ENCODE data around the gene ACTN4.

Gene ACTN4

DNA sequence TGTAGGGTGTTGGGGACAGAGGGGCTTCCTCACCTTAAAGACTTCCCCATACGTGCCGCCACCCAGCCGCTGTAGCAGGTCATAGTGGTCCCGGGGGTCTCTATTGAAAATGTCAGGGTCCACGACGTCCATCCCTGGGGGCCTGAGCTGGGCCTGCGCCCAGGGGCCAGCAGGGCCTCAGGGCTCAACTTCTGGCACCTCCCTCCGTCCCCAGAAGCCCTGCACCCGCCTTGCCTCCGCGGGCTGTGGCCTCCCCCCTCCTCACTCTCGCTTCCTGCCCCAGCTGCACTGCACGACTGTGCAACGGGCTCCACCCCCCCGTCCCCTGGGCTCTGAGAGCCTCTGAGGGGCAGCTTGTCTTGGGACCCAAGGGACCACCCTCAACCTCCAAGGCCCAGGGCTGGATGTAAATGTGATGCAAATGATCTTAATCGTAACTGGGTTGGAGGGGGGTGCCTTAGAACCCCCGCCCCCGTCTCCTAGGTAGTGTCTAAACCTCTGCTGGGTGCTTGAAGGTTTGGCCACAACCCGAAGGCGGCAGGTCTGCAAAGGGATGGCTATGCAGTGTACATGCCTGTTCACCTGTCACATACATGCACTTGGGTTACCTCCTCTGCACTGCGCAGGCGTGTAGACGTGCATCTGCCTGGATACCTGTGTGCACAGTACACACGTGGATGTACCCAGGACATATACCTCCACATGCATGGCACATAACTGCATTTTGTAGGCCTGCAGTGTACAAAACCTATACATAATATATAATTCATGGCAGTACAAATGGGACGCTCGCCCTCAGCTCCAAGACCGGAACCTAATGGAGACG, 29.5 kb upstream of the ACTN4 start, which contains the start of gene MAP4K1:
TSS of gene MAP4K1 (minus strand) at position 190 of the 826 bp plus-strand sequence. CDS start at position 132, 58 bp downstream.
- H3K27me3 ChIP-seq (ENCODE audit: low read depth, low read length), result no peaks in the 10 kb centered on the region
- no peak for TF ChIP-seq EZH2phosphoT487 (IDR thresholded peaks at IDR 0.05; ENCODE audit: low read depth)
- TF ChIP-seq, protein P1, sequence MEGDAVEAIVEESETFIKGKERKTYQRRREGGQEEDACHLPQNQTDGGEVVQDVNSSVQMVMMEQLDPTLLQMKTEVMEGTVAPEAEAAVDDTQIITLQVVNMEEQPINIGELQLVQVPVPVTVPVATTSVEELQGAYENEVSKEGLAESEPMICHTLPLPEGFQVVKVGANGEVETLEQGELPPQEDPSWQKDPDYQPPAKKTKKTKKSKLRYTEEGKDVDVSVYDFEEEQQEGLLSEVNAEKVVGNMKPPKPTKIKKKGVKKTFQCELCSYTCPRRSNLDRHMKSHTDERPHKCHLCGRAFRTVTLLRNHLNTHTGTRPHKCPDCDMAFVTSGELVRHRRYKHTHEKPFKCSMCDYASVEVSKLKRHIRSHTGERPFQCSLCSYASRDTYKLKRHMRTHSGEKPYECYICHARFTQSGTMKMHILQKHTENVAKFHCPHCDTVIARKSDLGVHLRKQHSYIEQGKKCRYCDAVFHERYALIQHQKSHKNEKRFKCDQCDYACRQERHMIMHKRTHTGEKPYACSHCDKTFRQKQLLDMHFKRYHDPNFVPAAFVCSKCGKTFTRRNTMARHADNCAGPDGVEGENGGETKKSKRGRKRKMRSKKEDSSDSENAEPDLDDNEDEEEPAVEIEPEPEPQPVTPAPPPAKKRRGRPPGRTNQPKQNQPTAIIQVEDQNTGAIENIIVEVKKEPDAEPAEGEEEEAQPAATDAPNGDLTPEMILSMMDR (IDR thresholded peaks at IDR 0.05; ENCODE audit: low read depth, low read length), result no peak
- H3K27ac ChIP-seq (ENCODE audit: low read length), result peak within 1 kb of the TSS; percentile 93
- H3K4me3 ChIP-seq (ENCODE audit: low read length), result peak within 1 kb of the TSS; percentile 85
- peak within 1 kb of the TSS; percentile 11; the same call in 1 of the 2 replicates for H2AFZ ChIP-seq (ENCODE audit: low read depth, low read length)
- peak within 1 kb of the TSS; percentile 99 for H3K4me2 ChIP-seq (ENCODE audit: low read length)
- H3K79me2 ChIP-seq (ENCODE audit: low read length), result peaks cover 58% of the 10 kb centered on the region
- peaks cover 23% of the 10 kb centered on the region for H3K4me1 ChIP-seq (ENCODE audit: low read length)
- H3K36me3 ChIP-seq (replicated peaks; ENCODE audit: low read depth, low read length), result peaks cover 36% of the 10 kb centered on the region
- no peaks in the 10 kb centered on the region for H3K9me3 ChIP-seq (ENCODE audit: insufficient read depth, low read length)
- H3K9ac ChIP-seq (ENCODE audit: low read length), result peak within 1 kb of the TSS; percentile 97
- peaks cover 4% of the 10 kb centered on the region; the same call in 1 of the 2 replicates for H4K20me1 ChIP-seq (ENCODE audit: insufficient read depth, low read length)

DNA sequence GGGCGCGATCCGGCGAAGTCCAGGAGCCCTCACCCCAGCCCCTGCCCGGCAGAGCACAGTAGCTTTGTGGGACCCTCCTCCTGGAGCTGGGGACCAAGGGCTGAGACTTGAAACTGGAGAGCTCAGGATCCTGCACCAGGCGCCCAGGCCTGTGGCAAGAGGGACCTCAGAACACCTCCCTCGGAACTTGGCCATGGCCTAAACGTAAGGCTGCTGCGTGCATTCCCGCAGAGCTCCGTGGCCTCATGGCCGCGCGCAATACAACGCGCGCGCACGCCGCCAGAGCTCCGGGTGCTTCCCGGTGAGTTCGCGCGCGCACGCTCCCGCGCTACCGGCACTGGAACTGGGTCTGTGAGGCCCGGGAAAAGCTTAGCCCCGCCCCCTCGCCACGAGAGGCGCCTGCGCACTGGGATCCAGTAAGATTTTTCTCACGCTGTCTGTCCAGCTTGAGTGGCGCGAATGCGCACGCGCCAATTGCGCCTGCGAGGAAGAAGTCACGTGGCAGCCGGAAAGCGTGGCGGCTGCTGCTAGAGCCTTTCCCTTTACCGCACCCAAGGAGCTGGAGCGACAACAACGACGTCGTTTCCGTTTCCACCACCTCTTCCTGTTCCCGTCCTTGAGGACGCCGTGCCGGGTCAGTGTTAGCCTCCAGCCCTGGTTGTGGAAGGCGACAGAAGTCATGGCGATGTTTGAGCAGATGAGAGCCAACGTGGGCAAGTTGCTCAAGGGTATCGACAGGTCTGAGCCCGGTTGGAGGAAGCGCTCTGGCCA, 28.7 kb upstream of the ACTN4 start, which contains the start of gene EIF3K:
TSS of gene EIF3K (plus strand) at position 599 of the 771 bp plus-strand sequence. CDS start at position 680, 81 bp downstream.
- Histone ChIP-seq H3K79me2 (ENCODE audit: low read length) (peaks cover 54% of the 10 kb centered on the region), H3K27me3 (ENCODE audit: low read depth, low read length) (no peaks in the 10 kb centered on the region), H3K9ac (ENCODE audit: low read length) (peak within 1 kb of the TSS; percentile 97), H3K4me1 (ENCODE audit: low read length) (peaks cover 23% of the 10 kb centered on the region), H3K27ac (ENCODE audit: low read length) (peak within 1 kb of the TSS; percentile 93), H3K9me3 (ENCODE audit: insufficient read depth, low read length) (no peaks in the 10 kb centered on the region), H4K20me1 (ENCODE audit: insufficient read depth, low read length) (peaks cover 4% of the 10 kb centered on the region; the same call in 1 of the 2 replicates), H2AFZ (ENCODE audit: low read depth, low read length) (peak within 1 kb of the TSS; percentile 35; the same call in 1 of the 2 replicates), H3K4me3 (ENCODE audit: low read length) (peak within 1 kb of the TSS; percentile 85), H3K4me2 (ENCODE audit: low read length) (peak within 1 kb of the TSS; percentile 99), H3K36me3 (replicated peaks; ENCODE audit: low read depth, low read length) (peaks cover 33% of the 10 kb centered on the region)
- TF ChIP-seq, protein P1 (IDR thresholded peaks at IDR 0.05; ENCODE audit: low read depth, low read length), result no peak
- no peak for TF ChIP-seq EZH2phosphoT487 (IDR thresholded peaks at IDR 0.05; ENCODE audit: low read depth)

DNA sequence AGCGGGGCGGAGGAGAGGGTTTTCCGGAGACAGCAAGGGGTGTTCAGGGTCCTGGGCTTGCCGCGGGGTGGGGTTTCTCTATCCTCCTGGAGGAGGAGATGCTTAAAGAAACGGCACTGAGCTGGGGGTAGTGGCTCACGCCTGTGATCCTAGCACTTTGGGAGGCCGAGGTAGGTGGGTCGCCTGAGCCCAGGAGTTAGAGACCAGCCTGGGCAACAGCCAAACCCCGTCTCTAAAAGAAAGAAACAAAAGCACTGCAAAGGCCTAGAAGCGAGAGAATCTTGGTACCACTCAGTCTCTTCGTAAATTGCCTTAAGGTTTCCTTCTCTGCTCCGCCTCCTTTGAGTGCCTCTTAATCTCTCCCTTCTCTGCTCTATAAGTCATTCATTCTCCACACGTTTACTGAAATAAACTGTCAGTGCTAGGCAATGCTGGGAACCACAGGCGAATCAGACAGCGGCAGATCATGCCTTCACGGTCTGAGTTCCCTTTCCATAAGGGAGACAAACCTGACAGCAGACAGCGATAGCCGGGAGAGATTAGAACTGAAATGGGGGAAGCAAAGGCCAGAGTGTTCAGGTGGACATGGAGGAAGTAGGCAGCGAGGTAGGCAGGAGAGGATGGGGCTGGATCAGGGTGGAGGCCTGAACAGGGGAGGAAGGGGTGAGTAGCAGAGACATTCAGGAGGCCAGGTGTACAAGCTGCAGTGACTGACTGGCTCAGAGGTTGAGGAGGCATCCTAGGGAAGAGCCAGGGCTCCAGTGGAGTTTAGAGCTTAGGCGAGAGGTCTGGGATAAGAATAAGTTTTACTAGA, 27.9 kb upstream of the ACTN4 start:
- TF ChIP-seq EZH2phosphoT487 (IDR thresholded peaks at IDR 0.05; ENCODE audit: low read depth), result no peak
- TF ChIP-seq, protein P1 (IDR thresholded peaks at IDR 0.05; ENCODE audit: low read depth, low read length), result no peak
- Histone ChIP-seq H3K27me3 (ENCODE audit: low read depth, low read length) (no peaks in the 10 kb centered on the region), H3K79me2 (ENCODE audit: low read length) (peaks cover 51% of the 10 kb centered on the region), H3K9me3 (ENCODE audit: insufficient read depth, low read length) (no peaks in the 10 kb centered on the region), H2AFZ (ENCODE audit: low read depth, low read length) (peak overlapping the region; percentile 35; the same call in 1 of the 2 replicates), H3K9ac (ENCODE audit: low read length) (peak overlapping the region; percentile 79), H3K4me2 (ENCODE audit: low read length) (peak overlapping the region; percentile 97), H3K4me3 (ENCODE audit: low read length) (peak overlapping the region; percentile 85), H4K20me1 (ENCODE audit: insufficient read depth, low read length) (no peaks in the 10 kb centered on the region), H3K36me3 (replicated peaks; ENCODE audit: low read depth, low read length) (peaks cover 32% of the 10 kb centered on the region), H3K4me1 (ENCODE audit: low read length) (peaks cover 23% of the 10 kb centered on the region), H3K27ac (ENCODE audit: low read length) (peak overlapping the region; percentile 43)

All from OCI-LY3 (cell line).